Keratinocyte (primary cell): Measurements from ENCODE around the gene COA8. TPM values are rescaled to one million over a fixed set of nuclear protein-coding genes. Genes with fewer than 3 reads are reported as not detected.
A peak's percentile ranks its signal among the peaks of the same experiment; 100 is the strongest.

Source experiments
- DNase-seq: peaks from one replicate; pipeline ENCODE4 v3.0.0-alpha.2; 2011; ENCODE audit warnings: low read depth, missing footprints, low spot score
- FAIRE-seq: peaks from 2 replicates; lab custom pipeline; 2011; peaks lifted over from hg19 to GRCh38; lab: Jason Lieb, UNC
- H2AFZ ChIP-seq: 2 replicates; pipeline ENCODE4 v1.6.0; 2012; ENCODE audit warnings: low read length, control low read depth, inconsistent platforms; ENCODE audit not compliant: control insufficient read depth
- H3K27ac ChIP-seq: 2 replicates; pipeline ENCODE4 v1.5.1; 2011; ENCODE audit warnings: low read length; ENCODE audit not compliant: control insufficient read depth, insufficient read depth
- H3K27me3 ChIP-seq: 3 replicates; pipeline ENCODE4 v1.6.0; 2011; ENCODE audit warnings: low read length; ENCODE audit not compliant: control insufficient read depth, insufficient read depth; ENCODE audit errors: extremely low read depth
- H3K36me3 ChIP-seq, 2 experiments: 2 replicates in 1 of 2; 3 replicates in 1 of 2; pipeline ENCODE4 v1.5.1; 2011; ENCODE audit warnings: low read length in 2 of 2, mild to moderate bottlenecking in 1 of 2; ENCODE audit not compliant: control insufficient read depth in 2 of 2, insufficient read depth in 2 of 2; ENCODE audit errors: extremely low read depth in 1 of 2
- H3K4me1 ChIP-seq: 3 replicates; pipeline ENCODE4 v1.5.1; 2011; ENCODE audit warnings: low read length; ENCODE audit not compliant: control insufficient read depth, insufficient read depth; ENCODE audit errors: extremely low read depth
- H3K4me2 ChIP-seq: 3 replicates; pipeline ENCODE4 v1.6.0; 2011; ENCODE audit warnings: low read depth, low read length; ENCODE audit not compliant: control insufficient read depth, insufficient read depth; ENCODE audit errors: extremely low read depth
- H3K4me3 ChIP-seq, 3 experiments: fragments of 200-600 bp in 1 of 3; sonication (generic) in 1 of 3; 2 replicates in 2 of 3; 3 replicates in 1 of 3; pipeline ENCODE4 v1.5.1; 2011 to 2016; ENCODE audit warnings: low read length in 3 of 3, mild to moderate bottlenecking in 3 of 3, control low read depth in 2 of 3, inconsistent platforms in 1 of 3, low read depth in 1 of 3, mixed read lengths in 1 of 3, mixed run types in 1 of 3, moderate library complexity in 1 of 3; ENCODE audit not compliant: control insufficient read depth in 2 of 3, insufficient read depth in 2 of 3; ENCODE audit errors: extremely low read depth in 1 of 3
- H3K79me2 ChIP-seq: 2 replicates; pipeline ENCODE4 v1.6.0; 2012; ENCODE audit warnings: low read length; ENCODE audit not compliant: control insufficient read depth, insufficient read depth
- H3K9ac ChIP-seq: 3 replicates; pipeline ENCODE4 v1.6.0; 2011; ENCODE audit warnings: low read length; ENCODE audit not compliant: control insufficient read depth, insufficient read depth; ENCODE audit errors: extremely low read depth
- H3K9me1 ChIP-seq: 3 replicates; pipeline ENCODE4 v1.6.0; 2011; ENCODE audit warnings: low read length; ENCODE audit not compliant: control insufficient read depth, insufficient read depth; ENCODE audit errors: extremely low read depth
- H3K9me3 ChIP-seq: 2 replicates; pipeline ENCODE4 v1.5.1; 2012; ENCODE audit warnings: low read depth, low read length; ENCODE audit not compliant: control insufficient read depth
- H4K20me1 ChIP-seq: 3 replicates; pipeline ENCODE4 v1.6.0; 2011; ENCODE audit warnings: low read length; ENCODE audit not compliant: control insufficient read depth, insufficient read depth; ENCODE audit errors: extremely low read depth
- CTCF ChIP-seq, 3 experiments: IDR thresholded peaks in 1 of 3; conservative IDR thresholded peaks in 1 of 3; optimal IDR thresholded peaks in 1 of 3; 2 replicates in 2 of 3; 3 replicates in 1 of 3; pipeline versions ENCODE3 to v1.5.1; 2011; ENCODE audit warnings: low read length in 3 of 3, mild to moderate bottlenecking in 3 of 3, moderate library complexity in 2 of 3, control low read depth in 1 of 3, inconsistent platforms in 1 of 3; ENCODE audit not compliant: insufficient read depth in 2 of 3; ENCODE audit errors: extremely low read depth in 1 of 3
- EZH2 ChIP-seq: IDR thresholded peaks from one replicate; pipeline ENCODE4 v1.6.1; 2012; ENCODE audit warnings: inconsistent platforms, mild to moderate bottlenecking, low read length, moderate library complexity
- dilution Hi-C: fragments of 300-500 bp; cut with MboI; formaldehyde crosslinking; loops from one replicate; pipeline ENCODE4 v1.7.0; 2020; ENCODE audit warnings: low sequenced_read_pairs; ENCODE audit not compliant: extremely low pct_ligation_motif_present
- polyA plus RNA-seq, 5 experiments: library from polyadenylated mRNA; depleted of rRNA in 3 of 5; stranded (reverse) in 3 of 5; stranded (forward) in 1 of 5; unstranded in 1 of 5; fragments of >200 nt; gene quantifications; 1 replicate in 1 of 5; 2 replicates in 3 of 5; 3 replicates in 1 of 5; pipeline versions ENCODE4 v1.2.1 to v1.2.3, GENCODE V29; 2011 to 2012; ENCODE audit warnings: missing spikeins in 2 of 5, low read depth in 1 of 5, low replicate concordance in 1 of 5

Gene COA8
- polyA plus RNA-seq, 1 donor (not counting 4 experiments of a cell fraction or from before 2014, with no cell fraction given) = 24.8 TPM

DNA sequence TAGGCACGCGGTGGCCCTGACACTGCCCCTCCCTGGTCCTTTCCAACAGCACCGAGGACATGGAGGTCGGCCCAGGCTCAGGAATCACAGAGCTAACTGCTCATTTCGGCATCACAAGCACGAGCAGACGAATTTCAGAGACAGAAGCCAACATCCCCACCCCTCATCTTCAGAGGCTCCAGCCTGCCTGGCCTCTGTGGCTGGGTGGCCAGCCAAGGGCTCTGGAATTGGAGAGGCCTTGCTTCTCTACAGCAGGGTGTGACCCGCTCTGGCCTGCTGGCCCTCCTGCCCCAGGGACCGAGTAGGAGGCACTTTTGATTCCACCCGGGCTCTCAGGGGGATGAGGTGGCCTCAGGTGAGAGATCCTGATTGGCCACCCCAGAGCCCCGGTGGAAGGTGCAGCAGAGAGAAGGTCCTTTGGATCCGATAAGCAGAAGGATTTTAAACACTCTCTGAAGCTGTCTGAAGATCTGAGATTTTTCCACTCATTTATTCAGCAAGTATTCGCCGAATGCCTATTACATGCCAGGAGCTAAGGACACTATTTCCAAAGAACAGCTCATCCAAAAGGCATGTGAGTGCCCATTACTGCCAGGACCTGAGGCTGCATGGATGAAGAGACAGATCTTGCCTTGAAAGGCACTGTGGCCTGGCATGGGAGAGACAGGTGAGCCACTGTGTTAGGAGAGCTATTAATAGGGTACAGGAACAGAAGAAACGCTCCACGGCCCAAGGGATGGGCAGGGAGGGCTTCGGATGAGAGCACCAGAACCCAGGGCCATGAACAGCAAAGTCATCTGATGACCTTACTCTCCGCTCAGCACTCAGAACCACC, 10.5 kb upstream of the COA8 start:
- peak overlapping the region in 2 of 3 experiments; percentile 7 to 18 for H3K4me3 ChIP-seq
- dilution Hi-C loops = no loop called here

DNA sequence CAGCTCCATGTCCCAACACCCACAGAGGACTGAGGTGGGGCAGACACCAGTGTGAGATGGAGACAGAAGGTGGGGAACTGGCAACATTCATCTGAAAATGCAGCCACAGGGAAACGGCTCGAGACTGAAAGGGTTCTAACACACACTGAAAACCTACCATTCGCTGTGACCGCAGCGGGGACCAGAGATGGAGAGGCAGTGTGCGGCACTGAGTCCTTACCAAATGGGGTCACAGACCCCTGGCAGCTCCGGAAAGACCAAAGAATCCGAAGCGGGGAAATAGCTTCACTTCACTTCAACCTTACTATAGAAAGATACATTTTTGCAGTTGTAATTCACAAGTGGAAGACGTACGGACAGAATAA, 9.9 kb upstream of the COA8 start:
- Histone ChIP-seq H3K27me3 (no peaks in the 10 kb centered on the region), H3K4me3 (no peak overlapping the region), H3K79me2 (peaks cover 22% of the 10 kb centered on the region), H3K4me1 (peaks cover 18% of the 10 kb centered on the region), H3K9ac (no peak overlapping the region), H3K36me3 (no peaks in the 10 kb centered on the region), H3K9me1 (peaks cover 11% of the 10 kb centered on the region), H2AFZ (no peak overlapping the region), H3K27ac (no peak overlapping the region), H3K4me2 (peak overlapping the region; percentile 71), H4K20me1 (peaks cover 4% of the 10 kb centered on the region), H3K9me3 (no peaks in the 10 kb centered on the region)
- peak; percentile 74 for FAIRE-seq
- DNase-seq = no peak
- dilution Hi-C loops = no loop called here
- no peak for TF ChIP-seq EZH2
- no peak for TF ChIP-seq CTCF (optimal IDR thresholded peaks at IDR 0.05 in 1 of 3, IDR thresholded peaks at IDR 0.05 in 1 of 3, conservative IDR thresholded peaks at IDR 0.05 in 1 of 3; ENCODE audit: extremely low read depth in 1 of 3, insufficient read depth in 2 of 3, low read length in 3 of 3)

More for the DNA sequence above, 10.5 kb upstream of the COA8 start:
- Histone ChIP-seq H3K4me1 (peaks cover 18% of the 10 kb centered on the region), H2AFZ (peak overlapping the region; percentile 36), H3K27ac (no peak overlapping the region), H3K36me3 (no peaks in the 10 kb centered on the region), H3K9me3 (no peaks in the 10 kb centered on the region), H4K20me1 (peaks cover 4% of the 10 kb centered on the region), H3K79me2 (peaks cover 17% of the 10 kb centered on the region), H3K27me3 (no peaks in the 10 kb centered on the region), H3K9me1 (peaks cover 11% of the 10 kb centered on the region), H3K4me2 (peak overlapping the region; percentile 71), H3K9ac (peak overlapping the region; percentile 22)
- TF ChIP-seq EZH2 (no peak), CTCF (optimal IDR thresholded peaks at IDR 0.05 in 1 of 3, IDR thresholded peaks at IDR 0.05 in 1 of 3, conservative IDR thresholded peaks at IDR 0.05 in 1 of 3; ENCODE audit: extremely low read depth in 1 of 3, insufficient read depth in 2 of 3, low read length in 3 of 3) (no peak)
- DNase-seq (no peak), FAIRE-seq (peak; percentile 88)
